Measurements from ENCODE around the gene F10.
"Not testable (repeated sequence)": the region's sequence is repeated elsewhere in the genome, so short reads cannot be mapped to it uniquely, and the experiment has no call there.

Gene F10

GRCh38 chr13:113158946-113159345 is 36.3 kb downstream of the F10 start:
- Histone ChIP-seq H3K4me3 (replicated peaks; ENCODE audit: low read depth, low read length) (no peak overlapping the region), H3K36me3 (ENCODE audit: control insufficient read depth, insufficient read depth, low read length) (no peaks in the 10 kb centered on the region), H3K27me3 (replicated peaks; ENCODE audit: control insufficient read depth, insufficient read depth, low read length) (no peaks in the 10 kb centered on the region; the same call in 1 of the 2 replicates)
- TF ChIP-seq CTCF (IDR thresholded peaks at IDR 0.05; ENCODE audit: insufficient read depth, low read length, poor library complexity, severe bottlenecking): no peak
- no peak for DNase-seq (ENCODE audit: extremely low read depth, insufficient read length)

DNA sequence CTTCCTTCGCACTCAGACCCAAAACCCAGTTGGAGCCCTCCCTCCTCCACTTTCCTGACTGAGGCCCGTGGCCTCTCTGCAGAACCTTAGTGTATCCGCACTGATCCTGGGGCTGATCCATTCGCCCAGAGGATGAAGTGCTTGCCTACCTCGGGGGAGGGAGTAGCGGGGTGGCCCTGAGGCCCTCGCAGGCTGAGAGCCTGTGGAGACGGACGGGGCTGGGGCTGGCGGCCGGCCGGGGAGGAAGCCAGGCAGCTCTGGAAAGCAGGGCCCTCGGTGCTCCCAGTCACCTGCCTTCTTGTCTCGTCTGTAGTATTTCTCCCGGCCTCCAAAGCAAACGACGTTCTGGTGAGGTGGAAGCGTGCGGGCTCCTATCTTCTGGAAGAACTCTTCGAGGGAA is 37.1 kb downstream of the F10 start:
- Histone ChIP-seq H3K36me3 (ENCODE audit: control insufficient read depth, insufficient read depth, low read length) (no peaks in the 10 kb centered on the region), H3K4me3 (replicated peaks; ENCODE audit: low read depth, low read length) (no peak overlapping the region), H3K27me3 (replicated peaks; ENCODE audit: control insufficient read depth, insufficient read depth, low read length) (no peaks in the 10 kb centered on the region; the same call in 1 of the 2 replicates)
- no peak for TF ChIP-seq CTCF (IDR thresholded peaks at IDR 0.05; ENCODE audit: insufficient read depth, low read length, poor library complexity, severe bottlenecking)
- no peak for DNase-seq (ENCODE audit: extremely low read depth, insufficient read length)

GRCh38 chr13:113160983-113161382 is 38.4 kb downstream of the F10 start:
- Histone ChIP-seq H3K27me3 (replicated peaks; ENCODE audit: control insufficient read depth, insufficient read depth, low read length) (no peaks in the 10 kb centered on the region; the same call in 1 of the 2 replicates), H3K4me3 (replicated peaks; ENCODE audit: low read depth, low read length) (no peak overlapping the region), H3K36me3 (ENCODE audit: control insufficient read depth, insufficient read depth, low read length) (no peaks in the 10 kb centered on the region)
- no peak for DNase-seq (ENCODE audit: extremely low read depth, insufficient read length)
- TF ChIP-seq CTCF (IDR thresholded peaks at IDR 0.05; ENCODE audit: insufficient read depth, low read length, poor library complexity, severe bottlenecking): no peak

DNA sequence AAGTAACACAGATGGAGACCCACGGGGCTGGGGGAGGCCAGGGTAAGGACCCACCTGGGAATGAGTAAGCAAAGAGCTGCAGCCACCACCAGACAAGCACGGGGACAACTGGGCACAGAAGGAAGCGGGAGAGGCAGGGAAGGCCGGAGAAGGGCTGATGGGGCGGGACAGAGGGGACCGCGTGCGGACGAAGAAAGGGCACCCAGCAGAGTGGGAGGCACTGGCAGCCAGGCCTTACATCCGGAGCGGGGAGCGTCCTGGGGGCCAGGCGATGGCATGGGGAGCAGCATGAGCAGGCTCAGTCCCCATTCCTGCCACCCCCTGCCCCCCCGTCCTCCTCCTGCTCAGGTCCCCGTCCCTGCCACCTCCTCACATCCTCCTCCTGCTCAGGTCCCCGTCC is 38.8 kb downstream of the F10 start:
- Histone ChIP-seq H3K4me3 (replicated peaks; ENCODE audit: low read depth, low read length) (no peak overlapping the region), H3K36me3 (ENCODE audit: control insufficient read depth, insufficient read depth, low read length) (no peaks in the 10 kb centered on the region), H3K27me3 (replicated peaks; ENCODE audit: control insufficient read depth, insufficient read depth, low read length) (no peaks in the 10 kb centered on the region; the same call in 1 of the 2 replicates)
- DNase-seq (ENCODE audit: extremely low read depth, insufficient read length): no peak
- TF ChIP-seq CTCF (IDR thresholded peaks at IDR 0.05; ENCODE audit: insufficient read depth, low read length, poor library complexity, severe bottlenecking): no peak

DNA sequence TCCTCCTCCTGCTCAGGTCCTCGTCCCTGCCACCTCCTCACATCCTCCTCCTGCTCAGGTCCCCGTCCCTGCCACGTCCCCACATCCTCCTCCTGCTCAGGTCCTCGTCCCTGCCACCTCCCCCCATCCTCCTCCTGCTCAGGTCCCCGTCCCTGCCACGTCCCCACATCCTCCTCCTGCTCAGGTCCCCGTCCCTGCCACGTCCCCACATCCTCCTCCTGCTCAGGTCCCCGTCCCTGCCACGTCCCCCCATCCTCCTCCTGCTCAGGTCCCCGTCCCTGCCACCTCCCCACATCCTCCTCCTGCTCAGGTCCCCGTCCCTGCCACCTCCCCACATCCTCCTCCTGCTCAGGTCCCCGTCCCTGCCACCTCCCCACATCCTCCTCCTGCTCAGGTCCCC is 39.4 kb downstream of the F10 start:
- H3K27me3 ChIP-seq (replicated peaks; ENCODE audit: control insufficient read depth, insufficient read depth, low read length); H3K4me3 ChIP-seq (replicated peaks; ENCODE audit: low read depth, low read length); DNase-seq (ENCODE audit: extremely low read depth, insufficient read length); H3K36me3 ChIP-seq (ENCODE audit: control insufficient read depth, insufficient read depth, low read length): not testable (repeated sequence)

DNA sequence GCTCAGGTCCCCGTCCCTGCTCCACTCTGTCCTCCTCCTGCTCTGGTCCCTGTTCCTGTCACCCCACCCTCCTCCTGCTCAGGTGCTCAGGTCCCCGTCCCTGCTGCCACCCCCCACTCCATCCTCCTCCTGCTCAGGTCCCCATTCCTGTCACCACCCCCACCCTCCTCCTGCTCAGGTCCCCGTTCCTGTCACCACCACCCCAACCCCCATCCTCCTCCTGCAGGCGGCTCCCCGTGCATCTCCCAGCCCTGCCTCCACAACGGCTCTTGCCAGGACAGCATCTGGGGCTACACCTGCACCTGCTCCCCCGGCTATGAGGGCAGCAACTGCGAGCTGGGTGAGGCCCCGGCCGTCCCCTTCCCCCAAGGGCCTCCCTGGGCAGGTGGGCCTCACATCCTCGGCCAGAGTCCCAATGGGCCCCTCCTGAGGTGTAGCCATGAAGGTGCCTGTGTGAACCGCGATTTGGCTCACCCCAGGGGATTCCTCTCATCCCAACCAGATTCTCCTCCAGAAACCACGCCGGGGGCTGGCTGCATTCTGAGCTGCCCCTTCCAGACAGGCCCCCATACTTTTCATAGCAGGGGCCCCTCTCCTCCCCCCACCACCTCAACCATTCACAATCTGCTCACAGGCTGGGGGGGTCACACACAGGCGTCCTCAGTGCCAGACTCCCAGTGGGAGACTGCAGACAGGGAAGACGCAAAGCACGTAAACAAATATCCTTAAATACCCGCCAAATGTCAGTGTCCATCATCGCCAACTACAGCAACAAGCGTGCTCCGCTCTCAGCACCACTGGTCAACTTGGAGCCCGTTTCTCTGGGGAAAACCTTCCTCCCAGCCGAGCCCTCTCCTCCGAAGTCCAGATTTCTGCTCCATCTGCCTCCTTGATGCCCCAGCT is 40.4 kb downstream of the F10 start:
- Histone ChIP-seq H3K36me3 (ENCODE audit: control insufficient read depth, insufficient read depth, low read length) (no peaks in the 10 kb centered on the region), H3K27me3 (replicated peaks; ENCODE audit: control insufficient read depth, insufficient read depth, low read length) (no peaks in the 10 kb centered on the region), H3K4me3 (replicated peaks; ENCODE audit: low read depth, low read length) (no peak overlapping the region)
- TF ChIP-seq CTCF (IDR thresholded peaks at IDR 0.05; ENCODE audit: insufficient read depth, low read length, poor library complexity, severe bottlenecking): no peak
- no peak for DNase-seq (ENCODE audit: extremely low read depth, insufficient read length)

Data from GM06990 (cell line).